ENCODE data around the gene CASR.
A peak's percentile ranks its signal among the peaks of the same experiment; 100 is the strongest.
"Not testable (repeated sequence)": the region's sequence is repeated elsewhere in the genome, so short reads cannot be mapped to it uniquely, and the experiment has no call there.

CASR gene

GRCh38 chr3:122183521-122183892, at the start of gene CASR:
Gene CASR, plus strand, starts transcription at chr3:122183668. Its CDS starts 70,522 bp downstream, at chr3:122254190.
- FAIRE-seq (peak; percentile 21), DNase-seq (ENCODE audit: insufficient read length, low spot score) (no peak)

- peak; percentile 82 for FAIRE-seq
- DNase-seq (ENCODE audit: insufficient read length, low spot score), result no peak
Observed at GRCh38 chr3:122146466-122146865, 37.0 kb upstream of the CASR start.

- DNase-seq (ENCODE audit: insufficient read length, low spot score) (no peak), FAIRE-seq (peak; percentile 31)
Observed at GRCh38 chr3:122148941-122149627, 34.4 kb upstream of the CASR start.

- FAIRE-seq (no peak), DNase-seq (ENCODE audit: insufficient read length, low spot score) (no peak)
Observed at GRCh38 chr3:122151480-122151879, 32.0 kb upstream of the CASR start.

GRCh38 chr3:122164983-122165382, 18.5 kb upstream of the CASR start:
- FAIRE-seq; DNase-seq (ENCODE audit: insufficient read length, low spot score): not testable (repeated sequence)

GRCh38 chr3:122167630-122168029, 15.8 kb upstream of the CASR start:
- no peak for FAIRE-seq
- no peak for DNase-seq (ENCODE audit: insufficient read length, low spot score)

GRCh38 chr3:122168044-122168443, 15.4 kb upstream of the CASR start:
- FAIRE-seq, result no peak
- DNase-seq (ENCODE audit: insufficient read length, low spot score), result no peak

- no peak for DNase-seq (ENCODE audit: insufficient read length, low spot score)
- FAIRE-seq, result no peak
Observed at GRCh38 chr3:122169911-122170310, 13.6 kb upstream of the CASR start.

- not testable (repeated sequence) for FAIRE-seq; DNase-seq (ENCODE audit: insufficient read length, low spot score)
Observed at GRCh38 chr3:122171361-122171760, 12.1 kb upstream of the CASR start.

GRCh38 chr3:122178711-122179110, 4.8 kb upstream of the CASR start:
- DNase-seq (ENCODE audit: insufficient read length, low spot score), result no peak
- no peak for FAIRE-seq

GRCh38 chr3:122183893-122184590, 574 bp downstream of the CASR start:
- no peak for DNase-seq (ENCODE audit: insufficient read length, low spot score)

GRCh38 chr3:122184591-122184929, 1.1 kb downstream of the CASR start:
- no peak for DNase-seq (ENCODE audit: insufficient read length, low spot score)
- no peak for FAIRE-seq

More at GRCh38 chr3:122183893-122184590, 574 bp downstream of the CASR start:
- no peak for FAIRE-seq

GRCh38 chr3:122186372-122186771, 2.9 kb downstream of the CASR start:
- no peak for DNase-seq (ENCODE audit: insufficient read length, low spot score)
- no peak for FAIRE-seq

GRCh38 chr3:122188737-122189136, 5.3 kb downstream of the CASR start:
- FAIRE-seq (no peak), DNase-seq (ENCODE audit: insufficient read length, low spot score) (no peak)

GRCh38 chr3:122189357-122189756, 5.9 kb downstream of the CASR start:
- no peak for FAIRE-seq

GRCh38 chr3:122190525-122190924, 7.1 kb downstream of the CASR start:
- FAIRE-seq (no peak), DNase-seq (ENCODE audit: insufficient read length, low spot score) (no peak)

More at GRCh38 chr3:122189357-122189756, 5.9 kb downstream of the CASR start:
- DNase-seq (ENCODE audit: insufficient read length, low spot score), result no peak

- DNase-seq (ENCODE audit: insufficient read length, low spot score) (no peak), FAIRE-seq (no peak)
Observed at GRCh38 chr3:122198966-122199365, 15.5 kb downstream of the CASR start.

- no peak for FAIRE-seq
- no peak for DNase-seq (ENCODE audit: insufficient read length, low spot score)
Observed at GRCh38 chr3:122199552-122199951, 16.1 kb downstream of the CASR start.

- no peak for DNase-seq (ENCODE audit: insufficient read length, low spot score)
- no peak for FAIRE-seq
Observed at GRCh38 chr3:122200661-122201060, 17.2 kb downstream of the CASR start.

GRCh38 chr3:122201476-122201875, 18.0 kb downstream of the CASR start:
- DNase-seq (ENCODE audit: insufficient read length, low spot score); FAIRE-seq: not testable (repeated sequence)

- FAIRE-seq (no peak), DNase-seq (ENCODE audit: insufficient read length, low spot score) (no peak)
Observed at GRCh38 chr3:122208579-122208978, 25.1 kb downstream of the CASR start.

- peak; percentile 18 for FAIRE-seq
- no peak for DNase-seq (ENCODE audit: insufficient read length, low spot score)
Observed at GRCh38 chr3:122213650-122214049, 30.2 kb downstream of the CASR start.

Measured in GM19239 (cell line).